CD4-positive, alpha-beta T cell (primary cell): ENCODE data around the gene DDX4. TPM values are rescaled to one million over a fixed set of nuclear protein-coding genes. Genes with fewer than 3 reads are reported as not detected.

ENCODE experiments used
- ATAC-seq: fragments of 200-7000 bp; cut with Tn5 transposase; one replicate; pipeline ENCODE4 v1.10.0; 2022; ENCODE audit warnings: mild to moderate bottlenecking; ENCODE audit not compliant: poor library complexity
- CTCF ChIA-PET: fragments of 350-600 bp; sonication (Branson Sonifier 250); formaldehyde crosslinking; loops from one replicate; lab custom pipeline; 2021; ENCODE audit warnings: antibody characterized with exemption, inconsistent platforms; lab: Charles Lee
- POLR2A ChIA-PET: fragments of 350-600 bp; sonication (Branson Sonifier 250); formaldehyde crosslinking; loops from one replicate; lab custom pipeline; 2021; ENCODE audit warnings: antibody characterized with exemption, inconsistent platforms; lab: Charles Lee
- DNase-seq, 14 experiments: peaks; one replicate each; pipeline ENCODE4 v3.0.0-alpha.2; 2013 to 2020; ENCODE audit warnings: mixed read lengths in 2 of 14
- H3K27ac ChIP-seq, 2 donors: one replicate each; pipeline versions ENCODE4 v1.5.1 to v1.7.0; 2013; ENCODE audit warnings: low read length in 2 of 2, low read depth in 1 of 2, mild to moderate bottlenecking in 1 of 2
- H3K27me3 ChIP-seq, 2 experiments: 1 replicate in 1 of 2; 2 replicates in 1 of 2; pipeline versions ENCODE4 v1.6.1 to v1.7.0; 2013; ENCODE audit warnings: low read length in 2 of 2, control low read depth in 1 of 2, mild to moderate bottlenecking in 1 of 2, moderate library complexity in 1 of 2; ENCODE audit not compliant: insufficient read depth in 2 of 2, control insufficient read depth in 1 of 2
- H3K36me3 ChIP-seq: one replicate; pipeline ENCODE4 v1.6.1; 2013; ENCODE audit warnings: low read length, control low read depth; ENCODE audit not compliant: insufficient read depth
- H3K4me1 ChIP-seq: one replicate; pipeline ENCODE4 v1.6.1; 2013; ENCODE audit warnings: low read length, control low read depth; ENCODE audit not compliant: insufficient read depth
- H3K4me3 ChIP-seq: one replicate; pipeline ENCODE4 v1.5.1; 2013; ENCODE audit warnings: mild to moderate bottlenecking, low read length, moderate library complexity
- H3K9me3 ChIP-seq, 2 experiments: 1 replicate in 1 of 2; 2 replicates in 1 of 2; pipeline versions ENCODE4 v1.6.1 to v1.7.0; 2013; ENCODE audit warnings: low read length in 2 of 2, mild to moderate bottlenecking in 2 of 2, control low read depth in 1 of 2, moderate library complexity in 1 of 2; ENCODE audit not compliant: control insufficient read depth in 1 of 2, insufficient read depth in 1 of 2
- H3K27ac Mint-ChIP-seq: one replicate; pipeline ENCODE4 v1.8.0; 2020; ENCODE audit warnings: mixed read lengths
- H3K27me3 Mint-ChIP-seq: one replicate; pipeline ENCODE4 v1.8.0; 2021; ENCODE audit warnings: mixed read lengths
- H3K36me3 Mint-ChIP-seq: one replicate; pipeline ENCODE4 v1.8.0; 2021; ENCODE audit warnings: low read depth, mixed read lengths
- H3K4me1 Mint-ChIP-seq: one replicate; pipeline ENCODE4 v1.8.0; 2021; ENCODE audit warnings: low read depth, mixed read lengths
- H3K4me3 Mint-ChIP-seq: one replicate; pipeline ENCODE4 v1.8.0; 2020; ENCODE audit warnings: mild to moderate bottlenecking, mixed read lengths
- H3K9me3 Mint-ChIP-seq: one replicate; pipeline ENCODE4 v1.8.0; 2020; ENCODE audit warnings: mixed read lengths
- CTCF ChIP-seq: fragments of 200-600 bp; IDR thresholded peaks from one replicate; pipeline ENCODE4 v1.8.0; 2022; ENCODE audit warnings: antibody characterized with exemption, mild to moderate bottlenecking
- intact Hi-C, 2 experiments: fragments of 100-400 bp; cut with DNase I in 1 of 2; cut with micrococcal nuclease in 1 of 2; formaldehyde crosslinking; loops; one replicate each; pipeline versions ENCODE4 v1.15.1 to v1.9.0; 2023 to 2025; cut with DNase I, micrococcal nuclease
- total RNA-seq, 174 experiments: library from RNA in 2 of 174; stranded (reverse) in 2 of 174; gene quantifications; one replicate each; pipeline ENCODE4 v1.2.3 and lab custom pipeline; 2021 to 2026

Gene DDX4
- total RNA-seq, 2 experiments from 2014 or later: not detected

GRCh38 chr5:55720188-55720703, 17.6 kb upstream of the DDX4 start:
- no peak overlapping the region for H3K27ac ChIP-seq
- no peaks in the 10 kb centered on the region for H3K4me1 ChIP-seq
- Mint-ChIP-seq H3K27ac (no peak overlapping the region), H3K36me3 (no peaks in the 10 kb centered on the region), H3K4me1 (no peaks in the 10 kb centered on the region), H3K9me3 (peaks cover 8% of the 10 kb centered on the region), H3K4me3 (no peak overlapping the region), H3K27me3 (no peaks in the 10 kb centered on the region)
- no peaks in the 10 kb centered on the region for H3K36me3 ChIP-seq
- no peak overlapping the region for H3K4me3 ChIP-seq
- no peaks in the 10 kb centered on the region for H3K27me3 ChIP-seq
- intact Hi-C loops: no loop called here
- ChIA-PET CTCF (interaction anchor here (0.6 kb wide), 1 partner anchor 11 kb away, joined by 3 read pairs; no protein-coding TSS in a partner anchor), POLR2A (no interaction called here)
- TF ChIP-seq CTCF: no peak
- ATAC-seq (no peak), DNase-seq (no peak)
- peaks cover 0 to 4% of the 10 kb centered on the region in 2 experiments for H3K9me3 ChIP-seq

GRCh38 chr5:55724281-55724680, 13.6 kb upstream of the DDX4 start:
- CTCF ChIA-PET: no interaction called here
- no peaks in the 10 kb centered on the region for H3K9me3 ChIP-seq
- no peaks in the 10 kb centered on the region for H3K27me3 ChIP-seq
- DNase-seq: no peak
- H3K36me3 ChIP-seq: no peaks in the 10 kb centered on the region
- intact Hi-C loops: no loop called here
- Mint-ChIP-seq H3K27me3 (no peaks in the 10 kb centered on the region), H3K36me3 (no peaks in the 10 kb centered on the region), H3K4me1 (no peaks in the 10 kb centered on the region), H3K4me3 (no peak overlapping the region), H3K27ac (no peak overlapping the region), H3K9me3 (no peaks in the 10 kb centered on the region)
- no peak for TF ChIP-seq CTCF
- H3K27ac ChIP-seq: no peak overlapping the region
- H3K4me1 ChIP-seq: no peaks in the 10 kb centered on the region
- POLR2A ChIA-PET: no interaction called here
- no peak for ATAC-seq
- H3K4me3 ChIP-seq: no peak overlapping the region

GRCh38 chr5:55731848-55732247, 6.0 kb upstream of the DDX4 start:
- H3K9me3 Mint-ChIP-seq: no peaks in the 10 kb centered on the region
- H3K36me3 Mint-ChIP-seq: no peaks in the 10 kb centered on the region
- no peaks in the 10 kb centered on the region for H3K27me3 ChIP-seq
- H3K4me3 ChIP-seq: no peak overlapping the region
- no peaks in the 10 kb centered on the region for H3K4me1 Mint-ChIP-seq
- H3K27me3 Mint-ChIP-seq: no peaks in the 10 kb centered on the region
- intact Hi-C loops: no loop called here
- no peaks in the 10 kb centered on the region for H3K4me1 ChIP-seq
- peaks cover 0 to 4% of the 10 kb centered on the region in 2 experiments for H3K9me3 ChIP-seq
- no peak overlapping the region for H3K27ac ChIP-seq
- H3K36me3 ChIP-seq: no peaks in the 10 kb centered on the region
- H3K4me3 Mint-ChIP-seq: no peak overlapping the region
- ATAC-seq (no peak), DNase-seq (no peak)
- POLR2A ChIA-PET: no interaction called here
- no peak overlapping the region for H3K27ac Mint-ChIP-seq
- no peak for TF ChIP-seq CTCF
- CTCF ChIA-PET: no interaction called here
